ENCODE measurements around the gene TMEM127.
A peak's percentile ranks its signal among the peaks of the same experiment; 100 is the strongest.
"Not testable (repeated sequence)": the region's sequence is repeated elsewhere in the genome, so short reads cannot be mapped to it uniquely, and the experiment has no call there.

TMEM127 gene

DNA sequence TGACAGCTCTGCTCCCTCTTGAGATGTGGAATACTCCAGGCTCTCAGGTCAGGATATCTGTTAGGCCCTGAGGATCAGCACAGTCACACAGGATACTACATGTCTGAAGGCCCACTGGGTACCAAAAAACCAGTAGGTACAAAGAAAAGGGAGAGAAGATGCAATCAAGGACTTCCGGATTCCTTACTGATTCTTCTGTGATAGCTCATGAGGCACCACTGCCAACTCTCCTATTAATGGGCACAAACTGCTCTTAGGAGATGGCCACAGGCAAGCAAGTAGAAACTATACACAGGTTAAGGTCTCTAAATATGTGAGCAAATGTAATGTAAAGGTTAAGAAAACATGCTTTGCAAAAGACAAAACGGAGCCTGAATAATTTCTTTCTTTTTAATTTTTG lies 3.5 kb downstream of the TMEM127 start:
- no peak for DNase-seq

DNA sequence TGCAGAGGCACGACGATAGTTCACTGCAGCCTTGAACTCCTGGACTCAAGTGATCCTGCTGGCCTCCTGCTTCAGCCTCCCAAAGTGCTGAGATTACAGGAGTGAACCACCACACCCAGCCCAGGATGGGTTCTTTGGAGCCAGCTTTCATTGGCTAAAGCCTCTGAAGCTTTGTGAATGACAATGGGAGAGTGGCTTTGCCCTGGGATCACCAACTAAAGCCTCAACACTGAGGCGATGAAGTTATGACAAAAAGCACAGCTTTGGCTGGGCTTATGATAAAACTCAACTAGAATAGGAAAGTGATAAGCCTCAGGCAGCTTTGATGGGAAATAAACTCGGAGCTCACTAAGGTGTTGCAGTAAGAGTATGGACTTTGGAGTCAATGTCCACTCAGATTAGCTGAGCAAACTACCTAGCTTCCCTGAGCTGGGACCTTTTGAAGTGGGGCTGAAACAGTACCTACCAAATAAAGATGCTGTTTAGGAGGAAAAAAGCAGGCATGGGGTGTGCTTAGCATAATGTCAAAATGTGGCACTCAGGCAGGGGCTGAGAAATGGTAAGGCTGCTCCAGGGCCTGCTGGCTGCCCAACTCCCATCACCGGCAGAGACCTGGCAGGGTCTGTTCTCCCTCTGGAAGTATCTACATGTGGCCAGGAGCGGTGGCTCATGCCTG lies 4.3 kb downstream of the TMEM127 start:
- DNase-seq: no peak

DNA sequence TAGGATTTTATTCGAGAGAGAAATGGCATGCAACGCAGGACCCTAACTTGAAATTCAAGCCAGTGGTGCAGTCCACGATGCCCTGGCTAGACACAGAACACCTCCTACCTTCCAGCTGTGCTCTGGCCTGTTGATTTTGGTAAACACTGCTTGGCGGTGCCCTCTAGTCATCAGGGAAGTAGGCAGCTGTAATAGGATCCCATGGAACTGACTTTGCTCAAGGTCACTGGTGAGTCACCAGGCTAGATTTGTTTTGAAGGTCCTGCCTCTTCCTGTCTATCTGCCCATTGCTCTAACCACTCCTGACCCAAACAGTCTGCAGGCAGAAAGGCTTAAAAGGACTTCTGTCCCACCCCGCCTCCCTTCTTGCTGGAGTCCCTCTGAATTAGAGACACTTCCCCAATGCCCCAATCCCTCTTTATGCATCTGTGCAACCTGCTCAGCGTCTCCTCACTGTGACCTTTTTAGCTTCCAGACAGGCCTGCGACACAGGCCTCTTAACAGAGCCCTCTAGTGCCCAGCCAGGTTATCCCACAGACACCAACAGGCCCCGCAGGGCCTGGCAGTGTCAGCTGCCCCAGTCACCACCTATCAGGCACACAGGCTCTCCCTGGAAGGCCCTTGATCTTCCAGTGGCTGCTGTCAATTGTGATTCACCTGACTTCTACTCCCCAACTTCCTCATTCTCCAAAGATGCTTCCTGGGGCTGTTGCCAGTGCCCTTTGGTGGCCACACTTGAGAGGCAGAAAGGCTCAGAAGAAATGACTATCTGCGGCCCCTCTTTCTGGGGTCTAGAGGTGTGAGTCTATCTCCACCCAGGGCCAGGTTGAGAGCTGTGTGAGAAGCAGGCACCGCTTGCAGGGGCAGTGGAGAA lies 5.2 kb downstream of the TMEM127 start:
- peak; percentile 27 for DNase-seq

DNA sequence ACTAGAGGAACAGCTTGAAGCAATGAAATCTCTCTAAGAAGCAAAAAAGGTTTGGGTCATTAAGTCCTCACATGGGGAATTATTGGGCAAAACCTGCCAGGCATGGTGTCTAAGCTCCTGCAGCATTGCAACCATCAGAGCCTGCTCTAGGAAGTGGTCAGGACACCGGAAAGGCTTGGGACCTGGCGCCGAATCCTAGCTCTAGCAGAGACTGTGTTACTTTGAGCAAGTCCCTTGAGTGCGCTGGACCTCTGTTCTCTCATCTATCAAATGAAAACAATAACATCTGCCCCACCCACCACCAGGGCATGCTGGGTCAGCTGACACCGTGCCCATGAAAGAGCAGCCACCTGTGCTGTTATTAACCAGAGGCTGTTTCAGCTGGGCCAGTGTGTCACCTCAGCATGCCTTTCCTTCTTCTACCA lies 6.3 kb downstream of the TMEM127 start:
- DNase-seq: no peak

DNA sequence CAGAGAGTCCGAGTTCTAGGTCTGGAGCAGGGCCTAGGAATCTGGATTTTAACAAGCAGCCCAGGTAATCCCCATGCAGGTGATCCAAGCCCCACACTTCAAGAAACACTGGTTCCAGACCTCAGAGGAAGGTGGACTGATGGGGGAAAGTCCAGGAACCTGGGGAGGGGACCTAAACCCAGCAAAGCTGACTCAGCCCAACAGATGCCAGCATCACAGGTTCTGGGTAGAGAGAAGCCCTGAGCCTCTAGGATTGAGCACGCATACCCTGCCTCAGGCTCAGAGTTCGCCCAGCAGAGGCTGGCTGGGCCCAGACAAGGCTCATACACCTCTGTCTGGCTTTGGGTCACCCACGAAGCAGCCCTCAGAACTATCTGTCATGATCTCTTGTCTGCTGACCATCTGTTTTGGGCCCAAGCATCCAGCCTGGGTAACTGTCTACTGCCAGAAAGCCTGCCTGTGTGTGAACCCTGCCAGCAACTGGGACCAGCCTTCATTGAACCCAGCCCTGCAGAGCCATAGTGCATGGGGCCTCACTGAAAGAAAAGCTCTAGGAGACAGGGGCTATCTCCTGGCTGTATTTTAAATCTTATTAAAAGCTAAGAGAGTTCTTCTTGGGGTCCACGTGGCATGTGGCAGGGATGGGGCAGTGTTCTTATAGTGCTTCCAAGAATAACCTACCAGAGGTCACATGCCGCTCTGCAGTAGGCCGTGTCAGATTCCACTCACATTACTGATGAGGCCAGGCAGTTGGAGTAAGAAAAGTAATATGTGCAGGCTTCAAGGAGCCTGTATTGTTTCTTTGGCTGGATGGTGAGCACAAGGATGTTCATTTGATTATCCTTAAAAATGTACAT lies 7.4 kb downstream of the TMEM127 start:
- DNase-seq: no peak

DNA sequence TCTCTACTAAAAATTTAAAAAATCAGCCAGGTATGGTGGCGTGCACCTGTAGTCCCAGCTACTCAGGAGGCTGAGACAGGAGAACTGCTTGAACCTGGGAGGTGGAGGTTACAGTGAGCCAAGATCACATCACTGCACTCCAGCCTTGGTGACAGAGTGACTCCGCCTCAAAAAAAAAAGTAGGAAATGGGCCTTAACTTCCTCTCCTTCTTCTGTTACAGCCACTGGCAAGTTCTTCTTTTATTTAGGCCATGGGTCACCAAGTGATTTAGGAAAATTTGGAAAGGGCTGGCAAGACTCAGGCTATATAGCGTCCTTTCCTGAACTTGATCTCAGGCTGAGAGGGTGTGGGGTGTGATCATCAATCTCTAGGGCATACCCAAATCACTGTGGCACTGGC lies 8.1 kb downstream of the TMEM127 start:
- DNase-seq: not testable (repeated sequence)

DNA sequence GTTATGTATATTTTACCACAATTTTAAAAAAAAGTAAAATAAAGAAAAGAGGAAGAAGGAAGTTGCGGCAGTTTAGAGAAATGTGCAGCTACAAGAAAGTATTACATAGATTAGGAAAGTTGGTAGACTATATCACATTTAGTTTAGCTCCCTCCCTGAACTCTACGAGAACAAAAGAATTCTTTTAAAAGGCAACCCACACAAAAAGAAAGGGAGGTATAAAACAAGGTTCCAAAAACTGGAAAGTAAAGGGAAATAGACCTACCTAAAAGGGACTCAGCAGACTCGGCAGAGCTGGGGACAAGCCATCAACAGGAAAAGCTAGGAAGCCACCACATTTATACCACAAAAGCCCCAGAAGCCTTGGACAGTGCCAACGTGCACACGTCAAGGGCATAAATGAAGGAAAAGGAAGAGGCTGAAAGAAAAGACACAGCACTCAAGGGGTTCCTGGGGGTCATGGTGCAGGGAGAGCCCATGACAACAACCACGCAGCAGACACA lies 9.1 kb downstream of the TMEM127 start:
- no peak for DNase-seq

DNA sequence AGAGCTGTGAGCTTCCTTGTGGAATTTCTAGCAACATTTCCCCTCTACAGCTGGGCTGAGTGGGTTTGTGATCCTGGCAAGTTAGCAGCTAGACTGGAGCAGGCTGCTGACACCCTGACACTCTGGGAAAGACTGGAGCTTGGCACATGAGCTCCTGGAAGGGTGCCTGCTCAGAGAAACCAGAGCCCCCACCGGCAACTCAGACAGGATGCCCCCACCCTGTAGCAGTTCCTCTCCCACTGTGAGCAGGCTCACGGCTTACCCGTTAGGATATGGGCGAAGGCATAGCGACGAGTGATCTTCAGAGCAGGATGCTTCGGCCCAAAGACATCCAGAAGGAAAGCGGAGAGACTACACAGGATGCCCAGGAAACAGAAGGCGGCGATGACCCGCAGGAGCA lies 11.2 kb downstream of the TMEM127 start:
- DNase-seq: no peak

DNA sequence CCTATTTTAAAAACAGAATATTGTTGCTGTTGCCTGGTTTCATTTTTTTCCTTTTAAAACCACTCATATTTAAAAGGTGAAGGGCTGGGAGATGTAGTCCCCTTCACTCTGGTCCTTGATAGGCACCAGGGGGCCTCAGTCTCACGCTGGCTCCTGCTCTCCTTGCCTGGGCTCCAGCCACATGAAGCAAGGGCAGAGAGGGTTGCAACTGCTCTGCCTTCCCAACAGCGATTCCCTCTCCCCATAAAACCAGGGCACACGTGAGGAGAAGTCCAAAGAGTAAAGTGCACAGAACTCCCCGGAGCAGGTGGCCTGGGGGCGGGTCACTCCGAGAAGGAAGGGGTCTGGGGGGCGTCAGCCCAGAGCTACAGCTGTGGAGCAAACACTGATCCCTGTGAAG lies 12.8 kb downstream of the TMEM127 start:
- no peak for DNase-seq

DNA sequence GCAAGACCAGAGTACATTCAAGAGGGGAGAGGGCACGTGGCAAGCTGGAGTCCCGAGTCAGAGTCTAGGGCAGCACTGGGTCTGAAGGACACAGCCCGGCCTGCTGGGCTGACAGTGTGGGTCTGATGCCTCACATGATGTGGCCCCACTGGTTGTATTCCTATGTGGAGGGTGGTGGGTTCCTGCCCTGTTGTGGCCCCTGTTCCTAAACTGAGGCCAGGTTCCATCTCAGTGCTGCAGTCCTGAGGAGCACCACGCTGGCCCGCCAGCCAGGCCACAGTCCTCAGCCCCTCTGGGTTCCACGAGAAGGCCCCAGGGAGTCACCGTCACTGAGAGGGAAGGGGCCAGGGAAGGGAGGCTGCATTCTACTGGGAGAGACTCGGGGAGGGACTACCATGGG lies 13.3 kb downstream of the TMEM127 start:
- no peak for DNase-seq

DNA sequence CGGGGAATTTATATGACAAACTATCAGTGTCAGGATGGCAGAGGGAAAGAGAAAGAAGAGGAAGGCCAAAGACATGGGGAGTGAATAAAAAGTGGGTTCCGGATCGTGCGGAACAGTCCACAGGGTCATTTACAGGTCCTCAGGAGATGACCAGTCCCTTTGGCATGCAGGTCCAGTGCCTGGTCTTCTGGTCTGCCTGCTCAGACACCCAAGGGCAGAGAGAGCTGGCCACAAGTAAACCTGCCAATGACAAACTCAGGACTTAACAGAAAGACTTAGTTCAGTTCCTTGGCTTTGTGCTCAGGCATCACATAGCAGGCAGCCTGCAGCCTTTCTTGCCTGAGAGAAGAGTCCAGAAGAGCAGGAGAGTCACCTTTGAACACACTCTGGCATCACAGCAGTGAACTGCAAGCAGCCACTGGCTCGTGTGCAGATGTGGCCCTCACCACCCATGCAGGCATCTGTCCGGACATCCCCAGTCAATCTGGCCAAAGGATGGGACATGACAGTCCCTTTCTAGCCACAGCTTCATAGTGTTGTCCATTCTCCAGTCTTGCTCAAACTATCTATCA lies 14.0 kb downstream of the TMEM127 start:
- no peak for DNase-seq

DNA sequence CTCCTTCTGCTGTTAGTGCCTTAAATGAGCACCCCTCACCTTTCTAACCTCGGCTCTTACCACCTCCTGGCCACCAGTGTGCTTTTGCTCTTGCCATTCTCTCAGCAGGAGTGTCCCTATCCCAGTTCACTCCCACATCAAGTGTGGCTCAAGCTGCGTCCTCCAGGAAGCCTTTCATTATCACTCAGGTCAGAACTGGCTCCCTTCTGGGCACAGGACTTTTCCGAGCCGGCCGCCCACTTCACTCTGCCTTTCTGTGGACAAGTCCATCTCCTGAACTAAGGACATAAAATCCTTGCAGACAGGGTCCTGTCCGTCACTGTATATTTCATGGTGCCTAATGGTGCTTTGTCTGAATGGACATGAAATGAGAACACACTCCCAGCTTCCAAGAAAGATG lies 15.6 kb downstream of the TMEM127 start:
- no peak for DNase-seq

DNA sequence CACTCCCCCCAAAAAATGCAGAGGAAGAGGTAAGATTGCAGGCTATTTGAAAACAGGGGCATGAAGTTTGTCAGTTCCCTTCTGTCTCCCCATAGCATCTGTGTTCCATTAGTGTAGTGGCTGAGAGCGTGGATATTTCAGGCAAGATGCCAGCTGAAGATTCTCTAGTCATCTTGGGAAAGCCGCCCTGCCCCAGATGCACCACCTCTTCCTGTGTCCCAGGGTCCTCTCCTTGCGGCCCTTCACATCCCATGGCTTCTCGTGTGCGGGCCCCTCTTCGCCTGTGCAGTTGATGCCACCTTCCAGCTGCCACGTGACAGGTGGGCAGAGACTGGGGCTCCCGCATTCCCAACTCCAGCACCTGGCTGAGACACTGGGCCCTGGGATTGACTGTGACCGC lies 16.1 kb downstream of the TMEM127 start:
- DNase-seq: no peak

DNA sequence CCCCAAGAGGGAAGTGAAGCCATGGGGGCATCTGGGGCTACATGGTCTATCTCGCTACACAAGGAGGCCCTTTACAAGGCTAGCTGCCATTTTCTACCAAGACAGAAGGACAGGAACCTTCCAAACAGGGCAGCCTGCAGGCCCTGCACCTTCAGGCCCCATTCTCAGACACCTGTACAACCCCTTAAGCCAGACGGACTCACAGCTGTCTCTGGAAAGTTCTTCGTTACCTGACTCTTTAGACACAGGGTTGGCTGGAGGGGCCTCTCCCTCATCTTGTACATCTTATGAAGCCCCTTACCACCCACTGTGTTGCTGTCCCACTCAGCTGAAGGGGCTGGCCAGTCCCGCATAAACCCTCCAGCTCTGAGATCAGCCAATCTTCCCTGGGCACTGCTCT lies 17.2 kb downstream of the TMEM127 start:
- DNase-seq: no peak

DNA sequence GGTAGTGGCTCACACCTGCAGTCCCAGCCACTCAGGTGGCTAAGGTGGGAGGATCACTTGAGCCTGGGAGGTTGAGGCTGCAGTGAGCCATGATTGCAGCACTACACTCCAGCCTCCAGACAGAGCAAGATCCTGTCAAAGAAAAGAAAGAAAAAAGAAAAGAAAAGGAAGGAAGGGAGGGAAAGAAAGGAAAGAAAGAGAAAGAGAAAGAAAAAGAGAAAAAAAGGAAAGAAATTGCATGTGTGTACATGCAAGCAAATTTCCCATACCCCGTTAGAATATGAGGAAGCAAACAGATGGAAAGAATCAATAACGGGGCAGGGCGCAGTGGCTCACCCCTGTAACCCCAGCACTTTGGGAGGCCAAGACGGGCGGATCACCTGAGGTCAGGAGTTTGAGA lies 17.9 kb downstream of the TMEM127 start:
- no peak for DNase-seq

DNA sequence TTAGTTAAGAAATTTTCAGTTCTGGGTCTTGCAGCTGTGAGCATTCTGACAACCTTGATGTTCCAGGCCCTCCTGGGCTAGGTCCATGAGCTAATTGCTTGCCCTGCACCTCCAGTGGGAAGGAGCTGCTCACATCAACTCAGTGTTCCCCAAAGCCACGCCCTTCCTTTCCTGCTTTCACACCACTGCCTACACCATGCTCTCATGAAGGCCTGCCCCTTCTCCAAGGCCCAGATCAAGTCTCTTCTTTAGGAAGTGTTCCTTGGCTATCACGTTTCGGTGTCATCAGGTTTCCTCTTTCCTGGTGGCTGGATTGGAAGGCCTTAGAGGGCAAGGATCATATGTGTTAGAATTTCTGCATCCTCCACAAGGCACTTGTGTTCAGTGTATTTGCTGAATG lies 18.8 kb downstream of the TMEM127 start:
- DNase-seq: no peak

DNA sequence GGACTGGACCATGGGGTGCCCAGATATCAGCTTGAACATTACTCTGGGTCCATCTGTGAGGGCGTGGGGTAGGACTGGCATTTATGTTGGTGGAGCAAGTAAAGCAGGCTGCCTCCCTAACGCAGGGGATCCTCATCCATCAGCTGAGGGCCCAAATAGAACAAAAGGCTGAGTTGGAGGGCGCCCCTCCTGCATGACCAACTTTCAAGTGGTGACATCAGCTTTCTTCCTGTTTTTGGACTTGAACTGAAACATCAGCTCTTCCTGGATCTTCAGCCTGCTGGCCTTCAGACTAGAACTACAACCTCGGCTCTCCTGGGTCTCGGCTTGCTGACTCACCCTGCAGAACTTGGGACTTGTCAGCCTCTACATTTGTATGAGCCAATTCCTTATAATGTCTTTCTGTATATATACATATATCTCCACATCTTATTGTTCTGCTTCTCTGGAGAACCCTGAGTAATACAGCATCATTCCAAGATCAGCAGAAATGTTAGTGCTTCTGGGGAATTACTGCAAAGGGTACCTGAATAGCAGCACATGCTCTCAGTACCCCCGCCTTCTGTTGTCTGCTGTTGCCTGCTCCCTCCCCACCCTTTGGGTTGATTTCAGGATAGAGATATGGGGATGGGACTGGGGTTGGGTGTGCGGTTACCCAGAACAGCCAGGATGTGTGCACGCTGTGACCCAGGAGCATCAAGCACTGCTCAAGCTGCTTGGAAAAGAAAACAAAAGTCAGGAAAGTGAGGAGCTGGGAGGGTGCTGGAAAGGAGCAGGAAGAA lies 20.0 kb downstream of the TMEM127 start:
- no peak for DNase-seq

DNA sequence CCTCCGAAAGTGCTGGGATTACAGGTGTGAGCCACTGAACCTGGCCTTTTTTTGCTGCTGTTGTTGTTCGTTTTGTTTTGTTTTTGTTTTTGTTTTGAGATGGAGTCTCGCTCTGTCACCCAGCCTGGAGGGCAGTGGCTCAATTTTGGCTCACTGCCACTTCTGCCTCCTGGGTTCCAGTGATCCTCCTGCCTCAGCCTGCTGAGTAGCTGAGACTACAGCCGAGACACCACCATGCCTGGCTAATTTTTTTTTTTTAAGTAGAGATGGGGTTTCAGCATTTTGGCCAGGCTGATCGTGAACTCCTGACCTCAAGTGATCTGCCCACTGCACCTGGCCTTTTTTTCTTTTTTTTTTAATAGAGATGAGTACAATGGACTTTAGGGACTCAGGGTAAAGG lies 22.0 kb downstream of the TMEM127 start:
- no peak for DNase-seq

DNA sequence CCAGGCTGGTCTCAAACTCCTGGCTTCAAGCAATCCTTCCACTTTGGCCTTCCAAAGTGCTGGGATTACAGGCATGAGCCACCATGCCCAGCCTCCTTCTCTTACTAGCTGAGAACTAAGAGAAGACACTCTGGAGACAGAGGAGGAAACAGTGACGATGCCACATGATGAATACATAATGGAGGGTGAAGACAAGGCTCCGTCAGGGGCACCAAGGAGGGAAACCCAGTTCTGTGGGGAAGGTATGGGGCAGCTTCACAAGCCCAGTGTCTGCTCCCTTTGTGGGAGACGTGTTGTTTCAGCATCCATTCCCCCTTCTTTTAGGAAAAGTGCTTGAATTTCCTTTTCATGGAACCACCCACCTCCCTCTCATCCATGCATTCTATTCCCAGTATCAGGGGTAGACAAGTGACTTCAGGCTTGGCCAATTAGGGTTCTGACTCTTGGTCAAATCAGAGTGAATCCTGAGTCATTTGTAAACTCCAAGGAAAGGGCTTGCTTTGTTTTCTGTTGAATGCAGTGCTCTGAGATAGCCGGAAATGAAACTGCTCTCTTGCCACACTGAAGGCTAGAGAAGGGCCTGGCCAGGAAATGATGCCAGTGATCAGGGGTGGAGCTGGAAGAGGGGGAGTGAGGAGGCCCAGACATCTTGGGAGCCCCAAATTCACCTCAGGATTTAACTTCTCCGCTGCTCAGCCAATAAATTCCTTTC lies 23.7 kb downstream of the TMEM127 start:
- peak; percentile 68 for DNase-seq

DNA sequence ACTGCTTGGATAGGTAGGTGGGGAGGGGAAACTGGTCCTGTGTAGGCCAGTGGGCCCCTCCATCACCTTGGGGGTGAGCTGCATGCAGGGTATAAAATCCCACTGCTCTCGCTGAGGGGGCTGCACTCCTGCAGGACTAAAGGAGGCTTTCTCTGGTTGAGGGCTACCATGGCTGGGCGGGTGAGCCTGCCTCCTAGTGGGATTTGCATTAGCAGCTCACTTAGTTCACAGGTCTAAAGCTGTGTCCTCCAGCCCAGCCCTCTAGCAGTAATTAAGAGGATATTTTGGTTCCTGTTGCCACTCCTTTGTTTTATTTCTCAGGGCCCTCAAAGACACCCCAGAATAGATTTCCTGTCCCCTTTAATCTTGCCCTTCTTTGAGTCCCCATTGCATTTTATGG lies 24.6 kb downstream of the TMEM127 start:
- no peak for DNase-seq

DNA sequence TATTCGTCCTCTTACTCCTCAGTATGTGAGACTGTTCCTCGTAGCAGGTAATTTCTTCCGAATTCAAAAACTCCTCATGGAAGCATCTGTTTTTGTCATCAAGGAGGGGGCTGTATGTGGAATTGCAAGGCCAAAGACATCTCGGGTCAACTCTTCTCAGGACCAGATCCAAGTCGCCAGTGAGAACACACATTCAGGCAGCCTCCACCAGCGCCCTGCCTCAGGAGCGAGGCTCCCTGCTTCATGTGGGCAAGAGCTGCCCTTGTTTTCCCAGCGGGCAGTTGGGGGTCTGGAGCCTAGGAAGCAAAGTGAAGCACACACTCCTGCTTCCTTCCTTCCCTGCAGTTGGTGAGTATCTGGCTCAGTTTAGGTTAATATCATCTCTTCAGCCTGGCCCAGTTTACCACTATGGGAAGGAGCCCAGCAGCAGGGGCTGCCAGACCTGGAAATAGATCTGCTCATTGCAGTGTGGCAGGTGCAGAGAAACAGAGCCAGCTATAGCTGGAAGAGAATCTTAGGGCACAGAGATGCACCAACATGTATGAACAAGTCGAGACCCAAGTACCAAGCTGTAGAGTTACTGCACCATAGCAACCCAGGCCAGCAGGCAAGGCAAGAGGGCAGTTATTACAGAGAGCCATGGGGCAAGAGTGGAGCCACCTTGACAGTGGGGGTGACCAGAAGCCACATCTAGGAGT lies 25.3 kb downstream of the TMEM127 start:
- no peak for DNase-seq

Measured in CD4-positive, alpha-beta T cell treated with Interleukin-12 subunit alpha and Interleukin-12 subunit beta, for 1 hour (primary cell).